ENCODE data around the gene GDAP1L1.

- TF ChIP-seq CTCF (IDR thresholded peaks at IDR 0.05) (no peak), EZH2phosphoT487 (IDR thresholded peaks at IDR 0.05; ENCODE audit: borderline replicate concordance, low read depth) (no peak), GATA2 (CRISPR knock-in tag; IDR thresholded peaks at IDR 0.05) (no peak), EP300 (IDR thresholded peaks at IDR 0.05; ENCODE audit: borderline replicate concordance in 1 of 2, low read depth in 1 of 2, low read length in 1 of 2) (no peak), TEAD4 (IDR thresholded peaks at IDR 0.05; ENCODE audit: borderline replicate concordance, insufficient read depth) (no peak), ELF1 (IDR thresholded peaks at IDR 0.05) (no peak), MXI1 (IDR thresholded peaks at IDR 0.05; ENCODE audit: low read depth, low read length) (no peak)
Observed at GRCh38 chr20:44245977-44246376, 1.1 kb upstream of the GDAP1L1 start.

Data from SK-N-SH (cell line).